K562 (cell line): ENCODE measurements around the gene ZDHHC14. TPM values are rescaled to one million over a fixed set of nuclear protein-coding genes. Genes with fewer than 3 reads are reported as not detected.

Experiments used
- HNRNPK ChIP-seq: fragments of 200-400 bp; formaldehyde crosslinking; IDR thresholded peaks from one replicate; pipeline ENCODE4 v1.6.1; 2018; ENCODE audit warnings: mild to moderate bottlenecking, low read depth, low read length; ENCODE audit not compliant: poor library complexity, severe bottlenecking
- KLF6 ChIP-seq: fragments of 250-450 bp; sonication (Bioruptor Pico); IDR thresholded peaks from 2 replicates; pipeline ENCODE4 v1.4.0; 2020; ENCODE audit warnings: mild to moderate bottlenecking, moderate library complexity, borderline replicate concordance
- MECOM ChIP-seq: fragments of 250-450 bp; sonication (Bioruptor Pico); IDR thresholded peaks from 2 replicates; pipeline ENCODE4 v1.8.0; 2022; ENCODE audit warnings: inconsistent platforms
- MEF2A ChIP-seq: IDR thresholded peaks from 2 replicates; pipeline ENCODE4 v1.6.1; 2011; ENCODE audit warnings: low read depth, mild to moderate bottlenecking, low read length, moderate library complexity; ENCODE audit not compliant: control insufficient read depth
- PCBP2 ChIP-seq: fragments of 200-400 bp; formaldehyde crosslinking; IDR thresholded peaks from 2 replicates; pipeline ENCODE4 v1.6.1; 2018; ENCODE audit warnings: low read length, low read depth, mild to moderate bottlenecking, moderate library complexity; ENCODE audit not compliant: poor library complexity, severe bottlenecking
- PML ChIP-seq: IDR thresholded peaks from 2 replicates; pipeline ENCODE4 v1.6.1; 2012; ENCODE audit warnings: low read length, inconsistent platforms
- SIX5 ChIP-seq, 2 experiments: IDR thresholded peaks; 2 replicates each; pipeline ENCODE4 v1.6.1; 2011; ENCODE audit warnings: low read length in 2 of 2, borderline replicate concordance in 1 of 2, low read depth in 1 of 2, mild to moderate bottlenecking in 1 of 2, moderate library complexity in 1 of 2; ENCODE audit not compliant: insufficient read depth in 1 of 2
- TAF7 ChIP-seq: fragments of 450-650 bp; IDR thresholded peaks from 2 replicates; pipeline ENCODE4 v1.6.1; 2016; ENCODE audit warnings: missing genetic modification characterization, missing compliant biosample characterization
- TARDBP ChIP-seq: fragments of 450-650 bp; IDR thresholded peaks from 2 replicates; pipeline ENCODE4 v1.6.1; 2016
- TEAD2 ChIP-seq: fragments of 450-650 bp; IDR thresholded peaks from 2 replicates; pipeline ENCODE4 v1.6.1; 2016; ENCODE audit warnings: missing genetic modification characterization, control low read depth, missing compliant biosample characterization
- ZC3H8 ChIP-seq: fragments of 450-650 bp; IDR thresholded peaks from 2 replicates; pipeline ENCODE4 v1.6.1; 2017
- ZNF133 ChIP-seq: fragments of 250-450 bp; sonication (Bioruptor Pico); IDR thresholded peaks from 2 replicates; pipeline ENCODE4 v1.4.0; 2020; ENCODE audit warnings: mild to moderate bottlenecking
- ZNF232 ChIP-seq: sonication (generic); formaldehyde crosslinking; IDR thresholded peaks from 2 replicates; pipeline ENCODE4 v1.8.0; 2022; ENCODE audit warnings: mild to moderate bottlenecking, missing genetic modification reagents
- ZNF253 ChIP-seq: fragments of 250-450 bp; sonication (Bioruptor Pico); conservative IDR thresholded peaks from 2 replicates; pipeline ENCODE4 v1.6.1; 2021; ENCODE audit warnings: mild to moderate bottlenecking
- ZNF766 ChIP-seq: fragments of 200-800 bp; sonication (Bioruptor generic); conservative IDR thresholded peaks from 2 replicates; pipeline ENCODE4 v1.6.1; 2016; ENCODE audit warnings: missing genetic modification characterization, missing compliant biosample characterization
- ZNF830 ChIP-seq: fragments of 250-450 bp; sonication (Bioruptor Pico); IDR thresholded peaks from 2 replicates; pipeline ENCODE4 v1.5.0; 2021; ENCODE audit warnings: mild to moderate bottlenecking
- polyA plus RNA-seq, 8 experiments: library from polyadenylated mRNA; depleted of rRNA in 4 of 8; stranded (reverse) in 5 of 8; unstranded in 3 of 8; fragments of >200 nt; fragmentation: Nextera tagmentation in 2 of 8; fragmentation: Illumina TruSeq in 1 of 8; extraction: Ambion mirVana in 2 of 8; extraction: Trizol in 1 of 8; gene quantifications; 2 replicates each; pipeline versions ENCODE4 v1.2.1 to v1.2.3, GENCODE V29; 2011 to 2014; ENCODE audit warnings: inconsistent platforms in 1 of 8, missing spikeins in 1 of 8
- total RNA-seq, 7 experiments: library from RNA; depleted of rRNA in 6 of 7; stranded (reverse); fragments of >200 nt in 6 of 7; fragmentation: Illumina TruSeq in 2 of 7; extraction: Trizol in 2 of 7; gene quantifications; 2 replicates each; pipeline versions ENCODE4 v1.2.1 to v1.2.3, GENCODE V29; 2011 to 2021; ENCODE audit warnings: low replicate concordance in 1 of 7
- TF ChIP-seq, protein P1 (sequence below), 3 experiments: fragments of 200-800 bp in 1 of 3; sonication (Bioruptor generic) in 1 of 3; sonication (generic) in 1 of 3; formaldehyde crosslinking in 1 of 3; IDR thresholded peaks; 2 replicates each; pipeline versions ENCODE4 v1.6.1 to v1.8.0; 2016 to 2022; ENCODE audit warnings: mild to moderate bottlenecking in 2 of 3, missing compliant biosample characterization in 2 of 3, missing genetic modification characterization in 2 of 3, missing genetic modification reagents in 1 of 3
- TF ChIP-seq, protein P2 (sequence below), 2 experiments: fragments of 150-350 bp in 1 of 2; IDR thresholded peaks; 2 replicates each; pipeline ENCODE4 v1.6.1; 2012 to 2016; ENCODE audit warnings: low read depth in 2 of 2, low read length in 2 of 2, mild to moderate bottlenecking in 1 of 2, moderate library complexity in 1 of 2
- TF ChIP-seq, protein P3 (sequence below): sonication (generic); formaldehyde crosslinking; IDR thresholded peaks from 2 replicates; pipeline ENCODE4 v1.8.1; 2023; ENCODE audit warnings: mild to moderate bottlenecking, missing genetic modification reagents
- TF ChIP-seq, protein P4 (sequence below): fragments of 450-650 bp; formaldehyde crosslinking; IDR thresholded peaks from 2 replicates; pipeline ENCODE4 v1.4.0; 2022; ENCODE audit warnings: missing genetic modification characterization

Gene ZDHHC14
- total and polyA plus RNA-seq, 9 of the 15 experiments (the other 6 are each of a cell fraction or from before 2014, with no cell fraction given): 0.92 to 23.1 (median 13.8) TPM

DNA sequence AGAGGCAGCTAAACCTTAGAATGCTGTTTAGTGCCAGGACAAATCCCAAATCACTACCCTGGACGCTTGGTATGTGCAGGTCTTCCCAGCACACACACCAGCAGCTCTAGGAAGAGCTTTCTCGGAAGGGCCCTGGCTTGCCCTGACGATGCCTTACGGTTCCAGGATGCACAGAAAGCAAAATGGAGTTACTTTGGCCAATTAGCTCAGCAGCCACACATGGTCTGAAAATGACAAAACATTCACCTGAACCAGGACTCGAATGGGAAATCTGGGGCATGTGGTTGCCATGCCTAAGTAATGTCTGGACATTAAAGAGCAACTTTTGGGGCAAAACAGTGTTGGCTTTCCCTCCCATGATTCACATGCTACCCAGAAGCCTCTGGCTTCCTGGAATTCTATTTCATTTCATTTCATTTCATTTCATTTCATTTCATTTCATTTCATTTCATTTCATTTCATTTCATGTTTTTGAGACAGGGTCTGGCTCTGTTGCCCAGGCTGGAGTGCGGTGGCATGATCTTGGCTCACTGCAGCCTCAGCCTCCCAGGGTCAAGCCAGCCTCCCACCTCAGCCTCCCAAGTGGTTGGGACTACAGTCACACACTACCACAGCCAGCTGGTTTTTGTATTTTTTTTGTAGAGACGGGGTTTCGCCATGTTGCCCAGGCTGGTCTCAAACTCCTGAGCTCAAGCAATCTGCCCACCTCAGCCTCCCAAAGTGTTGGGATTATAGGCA lies 153.3 kb downstream of the ZDHHC14 start (continued):
- 0 out of 2 replicates have a peak, but pooled peaks have one; percentile 65 for TF ChIP-seq ZNF133
- TF ChIP-seq SIX5 (IDR thresholded peaks at IDR 0.05; ENCODE audit: borderline replicate concordance in 1 of 2, insufficient read depth in 1 of 2, low read depth in 1 of 2, low read length in 2 of 2): no peak
- TF ChIP-seq, protein P1, sequence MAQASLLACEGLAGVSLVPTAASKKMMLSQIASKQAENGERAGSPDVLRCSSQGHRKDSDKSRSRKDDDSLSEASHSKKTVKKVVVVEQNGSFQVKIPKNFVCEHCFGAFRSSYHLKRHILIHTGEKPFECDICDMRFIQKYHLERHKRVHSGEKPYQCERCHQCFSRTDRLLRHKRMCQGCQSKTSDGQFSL (CRISPR knock-in tag; IDR thresholded peaks at IDR 0.05): no peak
- TF ChIP-seq, protein P1 (tag; IDR thresholded peaks at IDR 0.05): peak in 1 of 2 experiments; percentile 77; a peak in 2 of 4 replicates
- TF ChIP-seq KLF6 (CRISPR knock-in tag): peak; percentile 88
- TF ChIP-seq PCBP2: no peak
- TF ChIP-seq ZNF232 (CRISPR knock-in tag): no peak
- no peak for TF ChIP-seq PML
- TF ChIP-seq, protein P2, sequence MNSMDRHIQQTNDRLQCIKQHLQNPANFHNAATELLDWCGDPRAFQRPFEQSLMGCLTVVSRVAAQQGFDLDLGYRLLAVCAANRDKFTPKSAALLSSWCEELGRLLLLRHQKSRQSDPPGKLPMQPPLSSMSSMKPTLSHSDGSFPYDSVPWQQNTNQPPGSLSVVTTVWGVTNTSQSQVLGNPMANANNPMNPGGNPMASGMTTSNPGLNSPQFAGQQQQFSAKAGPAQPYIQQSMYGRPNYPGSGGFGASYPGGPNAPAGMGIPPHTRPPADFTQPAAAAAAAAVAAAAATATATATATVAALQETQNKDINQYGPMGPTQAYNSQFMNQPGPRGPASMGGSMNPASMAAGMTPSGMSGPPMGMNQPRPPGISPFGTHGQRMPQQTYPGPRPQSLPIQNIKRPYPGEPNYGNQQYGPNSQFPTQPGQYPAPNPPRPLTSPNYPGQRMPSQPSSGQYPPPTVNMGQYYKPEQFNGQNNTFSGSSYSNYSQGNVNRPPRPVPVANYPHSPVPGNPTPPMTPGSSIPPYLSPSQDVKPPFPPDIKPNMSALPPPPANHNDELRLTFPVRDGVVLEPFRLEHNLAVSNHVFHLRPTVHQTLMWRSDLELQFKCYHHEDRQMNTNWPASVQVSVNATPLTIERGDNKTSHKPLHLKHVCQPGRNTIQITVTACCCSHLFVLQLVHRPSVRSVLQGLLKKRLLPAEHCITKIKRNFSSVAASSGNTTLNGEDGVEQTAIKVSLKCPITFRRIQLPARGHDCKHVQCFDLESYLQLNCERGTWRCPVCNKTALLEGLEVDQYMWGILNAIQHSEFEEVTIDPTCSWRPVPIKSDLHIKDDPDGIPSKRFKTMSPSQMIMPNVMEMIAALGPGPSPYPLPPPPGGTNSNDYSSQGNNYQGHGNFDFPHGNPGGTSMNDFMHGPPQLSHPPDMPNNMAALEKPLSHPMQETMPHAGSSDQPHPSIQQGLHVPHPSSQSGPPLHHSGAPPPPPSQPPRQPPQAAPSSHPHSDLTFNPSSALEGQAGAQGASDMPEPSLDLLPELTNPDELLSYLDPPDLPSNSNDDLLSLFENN (IDR thresholded peaks at IDR 0.05; ENCODE audit: low read depth in 2 of 2, low read length in 2 of 2): no peak
- TF ChIP-seq ZNF830 (CRISPR knock-in tag): no peak
- TF ChIP-seq TEAD2 (tag): peak; percentile 77
- TF ChIP-seq TARDBP: no peak
- TF ChIP-seq MECOM (CRISPR knock-in tag): peak; percentile 90
- peak; percentile 61; the same call in 1 of the 2 replicates for TF ChIP-seq ZNF766 (CRISPR knock-in tag)
- no peak for TF ChIP-seq ZC3H8
- TF ChIP-seq, protein P3, sequence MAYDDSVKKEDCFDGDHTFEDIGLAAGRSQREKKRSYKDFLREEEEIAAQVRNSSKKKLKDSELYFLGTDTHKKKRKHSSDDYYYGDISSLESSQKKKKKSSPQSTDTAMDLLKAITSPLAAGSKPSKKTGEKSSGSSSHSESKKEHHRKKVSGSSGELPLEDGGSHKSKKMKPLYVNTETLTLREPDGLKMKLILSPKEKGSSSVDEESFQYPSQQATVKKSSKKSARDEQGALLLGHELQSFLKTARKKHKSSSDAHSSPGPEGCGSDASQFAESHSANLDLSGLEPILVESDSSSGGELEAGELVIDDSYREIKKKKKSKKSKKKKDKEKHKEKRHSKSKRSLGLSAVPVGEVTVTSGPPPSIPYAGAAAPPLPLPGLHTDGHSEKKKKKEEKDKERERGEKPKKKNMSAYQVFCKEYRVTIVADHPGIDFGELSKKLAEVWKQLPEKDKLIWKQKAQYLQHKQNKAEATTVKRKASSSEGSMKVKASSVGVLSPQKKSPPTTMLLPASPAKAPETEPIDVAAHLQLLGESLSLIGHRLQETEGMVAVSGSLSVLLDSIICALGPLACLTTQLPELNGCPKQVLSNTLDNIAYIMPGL: no peak
- TF ChIP-seq, protein P4, sequence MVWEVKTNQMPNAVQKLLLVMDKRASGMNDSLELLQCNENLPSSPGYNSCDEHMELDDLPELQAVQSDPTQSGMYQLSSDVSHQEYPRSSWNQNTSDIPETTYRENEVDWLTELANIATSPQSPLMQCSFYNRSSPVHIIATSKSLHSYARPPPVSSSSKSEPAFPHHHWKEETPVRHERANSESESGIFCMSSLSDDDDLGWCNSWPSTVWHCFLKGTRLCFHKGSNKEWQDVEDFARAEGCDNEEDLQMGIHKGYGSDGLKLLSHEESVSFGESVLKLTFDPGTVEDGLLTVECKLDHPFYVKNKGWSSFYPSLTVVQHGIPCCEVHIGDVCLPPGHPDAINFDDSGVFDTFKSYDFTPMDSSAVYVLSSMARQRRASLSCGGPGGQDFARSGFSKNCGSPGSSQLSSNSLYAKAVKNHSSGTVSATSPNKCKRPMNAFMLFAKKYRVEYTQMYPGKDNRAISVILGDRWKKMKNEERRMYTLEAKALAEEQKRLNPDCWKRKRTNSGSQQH (CRISPR knock-in tag): peak; percentile 8; the same call in 1 of the 2 replicates
- no peak for TF ChIP-seq MEF2A
- no peak for TF ChIP-seq HNRNPK
- TF ChIP-seq TAF7 (tag): peak; percentile 72
- no peak for TF ChIP-seq ZNF253
